Mesodermal cell (in vitro differentiated cells): Measurements from ENCODE around the gene ZNF750.

Experiments used
- H3K27ac ChIP-seq: 2 replicates; pipeline ENCODE4 v1.7.0; 2013; ENCODE audit warnings: mild to moderate bottlenecking, low read depth, low read length, moderate library complexity; ENCODE audit not compliant: severe bottlenecking
- H3K36me3 ChIP-seq: 2 replicates; pipeline ENCODE4 v1.7.1; 2013; ENCODE audit warnings: mild to moderate bottlenecking, low read length, moderate library complexity; ENCODE audit not compliant: control insufficient read depth, insufficient read depth
- H3K4me1 ChIP-seq: one replicate; pipeline ENCODE4 v1.7.1; 2013; ENCODE audit warnings: mild to moderate bottlenecking, low read length; ENCODE audit not compliant: insufficient read depth, control insufficient read depth, poor library complexity, severe bottlenecking
- H3K4me3 ChIP-seq: 2 replicates; pipeline ENCODE4 v1.7.0; 2013; ENCODE audit warnings: low read length, control low read depth, mild to moderate bottlenecking; ENCODE audit not compliant: insufficient read depth, poor library complexity, severe bottlenecking; ENCODE audit errors: extremely low read depth
- H3K9me3 ChIP-seq: 2 replicates; pipeline ENCODE4 v1.7.1; 2013; ENCODE audit warnings: mild to moderate bottlenecking, low read length, moderate library complexity; ENCODE audit not compliant: control insufficient read depth
- WGBS, 2 experiments: methylation state at CpG; one replicate each; pipeline ENCODE4 v1.1.5; 2013; ENCODE audit warnings: missing lambda C conversion rate in 2 of 2; ENCODE audit not compliant: insufficient coverage in 2 of 2; 5-methylcytosine and 5-hydroxymethylcytosine counted together

Gene ZNF750

DNA sequence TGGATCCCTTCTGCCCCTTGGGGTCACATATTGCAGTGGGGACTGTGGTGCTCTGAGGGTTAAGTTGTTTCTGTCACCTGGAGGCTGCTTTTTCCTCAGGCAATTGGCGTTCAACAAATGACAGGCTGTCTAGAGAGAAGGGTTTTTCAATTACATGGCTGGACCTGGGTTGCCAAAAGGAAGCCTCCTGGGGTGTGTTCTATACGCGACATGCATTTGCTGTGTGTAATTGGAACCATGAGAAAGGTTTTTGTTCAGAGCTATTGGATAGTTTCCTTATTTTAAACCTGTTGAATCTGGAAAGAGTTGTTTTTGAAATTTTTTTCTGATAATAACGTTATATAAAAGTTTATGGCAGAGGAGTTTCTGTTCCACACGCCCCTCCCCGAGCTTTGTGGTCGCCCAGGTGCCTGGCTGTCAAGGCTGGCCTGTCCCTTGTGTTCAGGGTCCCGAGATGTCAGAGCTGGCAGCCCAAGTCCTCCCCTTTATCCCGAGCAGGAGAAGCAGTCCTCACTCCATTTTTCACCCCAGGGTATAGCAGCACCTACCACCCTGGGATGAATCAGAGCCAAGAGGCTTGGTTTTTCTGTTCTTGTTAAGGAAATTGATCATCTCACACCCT, 26.1 kb upstream of the ZNF750 start:
- Histone ChIP-seq H3K36me3 (peaks cover 10% of the 10 kb centered on the region), H3K9me3 (no peaks in the 10 kb centered on the region), H3K27ac (peak overlapping the region; percentile 74), H3K4me3 (no peak overlapping the region), H3K4me1 (peaks cover 38% of the 10 kb centered on the region)
- 84% methylated on average over 4 to 6 of the region's 9 CpGs for WGBS, 2 experiments

DNA sequence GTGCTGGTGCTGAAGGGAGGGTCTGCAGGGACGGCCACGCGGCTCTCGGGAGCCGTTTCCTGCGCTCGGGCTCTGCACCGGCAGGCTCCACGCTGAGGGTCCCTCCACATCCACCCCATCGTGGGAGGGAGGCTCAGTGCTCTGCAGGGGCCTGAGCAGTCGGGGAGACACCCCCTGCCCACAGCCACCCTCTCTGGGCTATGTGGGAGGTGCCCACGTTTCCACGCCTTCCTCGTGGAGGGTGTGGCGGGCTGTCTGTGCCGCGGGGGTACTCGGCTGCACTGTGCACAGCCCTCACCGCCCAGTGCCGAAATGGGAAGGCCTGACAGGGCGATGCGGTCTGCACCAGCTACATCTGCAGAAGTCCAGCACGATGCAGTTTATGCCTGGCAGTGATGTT, 25.5 kb upstream of the ZNF750 start:
- H3K4me1 ChIP-seq = peaks cover 43% of the 10 kb centered on the region
- WGBS, 2 experiments = 94 to 97% methylated on average over 19 to 21 of the region's 23 CpGs
- no peaks in the 10 kb centered on the region for H3K9me3 ChIP-seq
- no peak overlapping the region for H3K27ac ChIP-seq
- H3K4me3 ChIP-seq = no peak overlapping the region
- H3K36me3 ChIP-seq = peaks cover 4% of the 10 kb centered on the region

DNA sequence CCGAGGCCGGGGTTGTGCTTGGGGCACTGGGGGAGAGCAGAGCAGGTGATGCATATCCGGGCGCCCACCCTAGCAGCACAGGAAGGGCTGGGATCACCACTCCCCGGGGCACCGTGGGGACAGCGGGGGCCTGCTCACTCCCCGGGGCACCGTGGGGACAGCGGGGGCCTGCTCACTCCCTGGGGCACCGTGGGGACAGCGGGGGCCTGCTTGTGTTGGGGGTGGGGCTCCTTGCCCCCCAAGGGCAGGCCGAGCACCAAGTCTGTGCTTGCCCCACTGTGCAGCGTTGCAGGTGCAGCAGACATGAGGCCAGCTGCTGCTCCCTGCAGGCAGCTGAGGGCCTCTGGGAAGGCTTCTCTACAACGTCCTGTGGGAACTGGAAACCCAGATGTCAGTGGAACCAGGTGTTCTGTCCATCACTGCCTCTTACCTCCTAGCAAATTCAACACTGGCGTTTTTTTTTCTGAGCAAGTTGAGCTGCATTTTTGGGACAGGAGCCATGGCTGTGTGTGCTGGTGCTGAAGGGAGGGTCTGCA, 25.0 kb upstream of the ZNF750 start:
- no peak overlapping the region for H3K4me3 ChIP-seq
- H3K4me1 ChIP-seq = peaks cover 48% of the 10 kb centered on the region
- no peak overlapping the region for H3K27ac ChIP-seq
- no peaks in the 10 kb centered on the region for H3K9me3 ChIP-seq
- 92 to 93% methylated on average over 8 of the region's 16 CpGs for WGBS, 2 experiments
- H3K36me3 ChIP-seq = no peaks in the 10 kb centered on the region

DNA sequence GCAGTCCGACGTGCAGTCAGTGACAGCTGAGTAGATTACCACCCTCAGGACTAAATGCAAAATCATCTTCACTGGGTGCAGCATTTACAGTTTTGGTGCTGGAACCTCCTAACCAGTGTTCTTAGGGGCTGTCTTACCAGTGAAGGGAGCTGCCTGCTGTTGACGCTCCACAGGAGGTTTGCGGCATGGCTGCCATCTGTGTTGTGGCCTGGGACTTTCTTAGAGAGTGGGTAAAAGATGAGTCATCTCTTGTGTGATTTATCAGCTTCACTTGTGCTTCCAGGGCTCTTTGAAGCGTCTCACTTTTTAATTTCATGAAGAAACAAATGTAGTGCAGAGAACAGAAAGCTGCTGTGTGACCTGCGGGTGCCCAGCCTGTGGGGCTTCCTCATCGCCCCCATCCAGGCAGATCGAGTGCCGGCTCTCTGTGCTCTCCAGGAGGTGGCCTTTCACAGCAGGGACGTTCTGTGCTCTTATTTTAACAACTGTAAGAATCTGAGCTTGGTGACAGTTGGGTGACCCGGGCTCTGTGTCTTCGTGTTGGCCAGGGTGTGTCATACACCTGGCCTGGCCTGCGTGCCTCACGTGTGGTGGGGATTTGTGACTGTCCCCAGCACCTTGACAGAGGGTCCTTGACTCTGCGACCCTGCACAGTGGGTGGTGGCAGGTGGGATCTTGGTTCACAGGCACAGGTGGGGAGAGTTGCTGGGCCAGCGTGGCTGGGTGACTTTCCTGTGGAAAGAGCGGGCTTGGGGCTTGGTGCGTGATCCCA, 24.3 kb upstream of the ZNF750 start:
- Histone ChIP-seq H3K36me3 (no peaks in the 10 kb centered on the region), H3K4me3 (no peak overlapping the region), H3K4me1 (peaks cover 55% of the 10 kb centered on the region), H3K9me3 (no peaks in the 10 kb centered on the region), H3K27ac (peak overlapping the region; percentile 80)
- WGBS, 2 experiments = 88 to 90% methylated on average over 15 to 16 of the region's 18 CpGs

DNA sequence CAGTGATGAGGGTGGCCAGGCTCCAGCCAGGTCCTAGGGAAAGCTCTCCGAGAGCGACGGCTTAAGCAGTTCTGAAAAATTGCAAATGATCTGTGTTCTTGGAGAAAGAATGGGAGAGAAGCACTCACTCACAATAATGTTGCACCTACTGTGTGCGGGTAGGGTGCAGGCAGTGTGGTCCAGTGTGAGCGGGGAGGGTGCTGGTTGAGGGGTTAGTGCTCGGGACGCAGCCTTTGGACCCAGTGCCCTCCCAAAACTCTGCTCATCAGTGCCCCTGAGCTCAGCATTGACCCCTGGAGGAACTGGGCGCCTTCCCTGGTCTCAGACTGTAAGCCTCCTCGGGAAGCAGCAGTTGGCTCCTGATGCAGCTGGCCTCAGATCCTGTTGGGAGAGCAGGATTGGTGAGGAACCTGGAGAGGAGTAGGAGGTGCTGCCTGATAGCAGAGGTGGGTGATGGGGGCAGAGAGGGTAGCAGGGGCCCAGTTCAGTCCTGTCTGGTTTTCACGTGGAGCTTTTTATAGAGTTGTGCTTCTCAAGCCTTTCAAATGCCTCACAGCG, 23.6 kb upstream of the ZNF750 start:
- Histone ChIP-seq H3K27ac (peak overlapping the region; percentile 80), H3K9me3 (no peaks in the 10 kb centered on the region), H3K4me3 (no peak overlapping the region), H3K4me1 (peaks cover 62% of the 10 kb centered on the region), H3K36me3 (no peaks in the 10 kb centered on the region)
- 91 to 92% methylated on average over 7 of the region's 11 CpGs for WGBS, 2 experiments

DNA sequence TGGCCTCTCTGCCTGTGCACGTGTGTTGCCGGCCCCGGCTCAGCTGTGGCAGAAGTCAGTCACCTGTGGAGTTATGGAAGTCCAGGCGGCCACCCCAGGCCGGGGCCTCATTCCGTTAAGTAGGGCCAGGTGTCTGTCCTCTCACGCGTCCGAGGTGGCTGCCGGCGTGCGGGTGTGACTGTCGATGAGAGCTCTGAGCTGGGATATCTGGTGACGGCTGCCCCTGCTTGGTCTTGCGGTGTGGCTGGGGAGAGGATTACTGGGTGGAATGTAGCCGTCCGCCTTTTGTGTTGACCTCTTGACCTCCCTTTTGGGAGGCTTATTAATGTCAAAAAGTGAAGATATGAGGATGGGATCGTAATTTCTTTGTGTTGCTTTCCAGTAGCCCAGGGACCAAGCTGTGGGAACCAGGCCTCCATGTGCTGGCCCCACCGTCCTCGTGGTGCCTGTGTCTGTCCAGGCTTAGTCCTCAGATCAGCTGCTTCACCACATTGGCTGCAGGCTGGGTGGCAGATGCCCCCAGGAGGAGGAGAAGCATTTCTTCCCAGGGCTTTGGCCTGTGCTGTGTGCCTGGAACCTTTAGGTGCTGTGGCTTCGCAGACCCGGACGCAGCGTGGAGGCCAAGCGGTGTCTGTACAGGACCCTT, 23.0 kb upstream of the ZNF750 start:
- Histone ChIP-seq H3K27ac (peak overlapping the region; percentile 80), H3K9me3 (no peaks in the 10 kb centered on the region), H3K36me3 (no peaks in the 10 kb centered on the region), H3K4me3 (no peak overlapping the region), H3K4me1 (peaks cover 62% of the 10 kb centered on the region)
- 92 to 96% methylated on average over 17 to 25 of the region's 25 CpGs for WGBS, 2 experiments

DNA sequence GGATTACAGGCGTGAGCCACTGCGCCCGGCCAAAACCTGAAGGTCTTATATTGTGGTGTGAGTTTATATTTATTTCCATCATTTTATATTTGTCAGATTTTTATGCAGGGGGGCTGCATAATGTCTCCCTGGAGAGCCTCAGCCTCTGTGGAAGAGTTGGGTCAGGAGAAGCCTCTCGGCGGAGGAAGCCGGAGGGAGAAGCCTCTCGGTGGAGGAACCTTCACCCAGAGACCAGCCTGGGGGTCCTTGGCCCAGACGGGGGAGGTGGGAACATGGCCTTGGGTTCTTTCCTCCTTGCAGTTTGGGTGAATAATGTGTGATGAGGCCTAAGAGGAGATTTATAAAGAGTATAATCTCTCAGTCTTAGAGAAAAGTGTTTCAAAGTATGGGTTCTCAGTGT, 22.4 kb upstream of the ZNF750 start:
- Histone ChIP-seq H3K27ac (no peak overlapping the region), H3K4me1 (peaks cover 62% of the 10 kb centered on the region), H3K4me3 (no peak overlapping the region), H3K36me3 (no peaks in the 10 kb centered on the region), H3K9me3 (no peaks in the 10 kb centered on the region)
- WGBS, 2 experiments = 100% methylated on average over 4 to 5 of the region's 8 CpGs

DNA sequence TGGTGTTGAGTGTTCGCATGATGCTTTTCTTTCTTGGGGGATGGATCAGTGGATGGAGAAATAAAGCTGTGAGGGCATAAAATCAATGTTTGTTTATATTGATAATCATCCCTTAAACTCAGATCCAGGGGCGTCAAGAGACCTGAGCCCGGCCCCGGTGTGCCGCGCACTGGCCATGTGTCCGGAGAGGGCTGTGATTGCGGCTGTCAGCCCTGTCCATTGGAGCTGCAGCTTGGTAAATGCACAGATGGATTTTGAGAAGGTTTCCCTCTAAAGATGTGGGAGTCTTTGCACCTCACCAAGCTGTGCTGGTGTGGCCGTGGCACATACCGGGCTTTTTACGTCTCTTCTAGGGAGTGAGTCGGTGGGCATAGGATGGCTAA, 21.6 kb upstream of the ZNF750 start:
- no peak overlapping the region for H3K27ac ChIP-seq
- no peaks in the 10 kb centered on the region for H3K36me3 ChIP-seq
- WGBS, 2 experiments = 90 to 98% methylated on average over 9 to 11 of the region's 12 CpGs
- no peaks in the 10 kb centered on the region for H3K9me3 ChIP-seq
- H3K4me3 ChIP-seq = no peak overlapping the region
- H3K4me1 ChIP-seq = peaks cover 59% of the 10 kb centered on the region

DNA sequence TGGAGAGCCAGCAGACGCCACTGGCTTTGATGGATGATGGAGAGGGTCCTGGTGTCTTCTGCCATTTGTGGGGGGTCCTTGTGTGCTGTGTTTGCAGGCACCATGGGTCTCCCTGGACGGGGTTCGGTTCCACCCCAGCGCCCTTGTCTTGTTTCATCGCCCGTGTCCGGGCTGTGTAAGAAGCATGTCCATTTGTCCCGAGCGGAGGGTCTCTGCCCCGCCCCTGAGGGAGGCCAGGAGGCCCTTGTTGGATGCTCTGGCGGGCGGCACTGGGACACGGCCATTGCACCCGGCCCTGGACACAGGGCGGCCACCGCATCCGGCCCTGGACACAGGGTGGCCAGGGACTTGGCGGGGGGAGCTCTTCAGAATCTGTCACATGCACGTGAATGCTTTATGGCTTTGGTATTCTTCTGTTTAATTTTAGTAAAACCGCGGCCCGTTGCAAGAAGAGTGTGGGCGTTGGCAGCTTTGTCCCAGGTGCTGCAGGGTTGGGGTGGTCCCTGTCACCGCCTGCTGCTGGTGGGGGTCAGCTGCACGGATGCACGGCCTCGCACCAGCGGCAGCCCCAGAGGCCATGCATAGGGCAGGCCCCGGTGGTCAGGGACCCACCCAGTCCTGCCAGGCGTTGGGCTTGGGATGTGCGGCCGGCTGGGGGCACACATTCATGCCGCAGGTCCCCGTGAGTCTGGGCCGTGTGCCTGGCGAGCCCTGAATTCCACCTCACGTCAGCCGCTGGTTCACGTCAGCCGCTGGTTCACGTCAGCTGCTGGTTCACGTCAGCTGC, 21.0 kb upstream of the ZNF750 start:
- Histone ChIP-seq H3K27ac (peak overlapping the region; percentile 95), H3K9me3 (no peaks in the 10 kb centered on the region), H3K36me3 (peaks cover 5% of the 10 kb centered on the region), H3K4me3 (no peak overlapping the region), H3K4me1 (peaks cover 53% of the 10 kb centered on the region)
- 94 to 99% methylated on average over 27 to 36 of the region's 42 CpGs for WGBS, 2 experiments
